ENCODE data around the gene SARS2. TPM values are rescaled to one million over a fixed set of nuclear protein-coding genes. Genes with fewer than 3 reads are reported as not detected.

Gene SARS2
- total RNA-seq, 4 donors from 2014 or later = 9.9 to 13.7 (median 11.9) TPM

DNA sequence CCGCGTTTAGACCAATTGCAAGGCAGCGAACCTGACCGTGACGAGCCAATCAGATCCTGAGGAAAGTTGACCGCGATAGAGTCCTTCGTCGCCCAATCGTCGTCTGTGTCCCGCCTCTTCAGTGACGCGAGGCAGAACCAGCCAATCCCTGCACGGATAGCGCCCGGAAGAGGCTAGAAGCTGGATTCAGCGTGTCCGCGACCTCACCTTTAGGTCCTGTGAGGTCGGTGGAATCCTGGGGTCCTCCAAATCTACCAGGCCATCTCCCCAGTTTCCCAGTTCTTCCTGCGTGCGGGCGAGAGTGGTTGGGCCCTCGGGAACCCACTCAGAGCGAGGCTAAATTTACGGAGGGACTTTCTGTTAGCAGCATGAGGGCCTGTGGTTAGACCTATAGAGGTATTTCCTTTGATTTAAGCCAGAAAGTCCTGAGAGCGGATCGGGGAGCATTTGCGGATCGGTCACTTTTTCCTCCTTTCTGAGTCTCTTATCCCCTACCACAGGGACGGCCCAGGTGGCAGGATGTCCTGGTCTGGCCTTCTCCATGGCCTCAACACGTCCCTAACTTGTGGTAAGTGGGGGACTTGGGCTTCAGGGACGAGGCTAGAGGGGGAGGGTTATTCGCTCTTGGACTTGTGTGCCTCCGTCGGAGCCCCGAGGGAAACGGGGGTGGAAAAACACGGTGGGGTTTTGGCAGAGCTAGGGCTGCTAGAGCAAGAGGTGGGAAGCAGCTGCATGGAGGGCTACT lies 385 bp upstream of the SARS2 start, which contains the start of gene MRPS12:
TSS of gene MRPS12 (plus strand) at position 169 of the 745 bp plus-strand sequence. CDS start at position 520, 351 bp downstream.
- TF ChIP-seq, protein P1, sequence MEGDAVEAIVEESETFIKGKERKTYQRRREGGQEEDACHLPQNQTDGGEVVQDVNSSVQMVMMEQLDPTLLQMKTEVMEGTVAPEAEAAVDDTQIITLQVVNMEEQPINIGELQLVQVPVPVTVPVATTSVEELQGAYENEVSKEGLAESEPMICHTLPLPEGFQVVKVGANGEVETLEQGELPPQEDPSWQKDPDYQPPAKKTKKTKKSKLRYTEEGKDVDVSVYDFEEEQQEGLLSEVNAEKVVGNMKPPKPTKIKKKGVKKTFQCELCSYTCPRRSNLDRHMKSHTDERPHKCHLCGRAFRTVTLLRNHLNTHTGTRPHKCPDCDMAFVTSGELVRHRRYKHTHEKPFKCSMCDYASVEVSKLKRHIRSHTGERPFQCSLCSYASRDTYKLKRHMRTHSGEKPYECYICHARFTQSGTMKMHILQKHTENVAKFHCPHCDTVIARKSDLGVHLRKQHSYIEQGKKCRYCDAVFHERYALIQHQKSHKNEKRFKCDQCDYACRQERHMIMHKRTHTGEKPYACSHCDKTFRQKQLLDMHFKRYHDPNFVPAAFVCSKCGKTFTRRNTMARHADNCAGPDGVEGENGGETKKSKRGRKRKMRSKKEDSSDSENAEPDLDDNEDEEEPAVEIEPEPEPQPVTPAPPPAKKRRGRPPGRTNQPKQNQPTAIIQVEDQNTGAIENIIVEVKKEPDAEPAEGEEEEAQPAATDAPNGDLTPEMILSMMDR (IDR thresholded peaks at IDR 0.05) = no peak
- TF ChIP-seq EP300 (IDR thresholded peaks at IDR 0.05) (no peak), POLR2A (IDR thresholded peaks at IDR 0.05) (peak in 1 of 2 donors; percentile 12), POLR2AphosphoS5 (IDR thresholded peaks at IDR 0.05) (peak; percentile 45)

DNA sequence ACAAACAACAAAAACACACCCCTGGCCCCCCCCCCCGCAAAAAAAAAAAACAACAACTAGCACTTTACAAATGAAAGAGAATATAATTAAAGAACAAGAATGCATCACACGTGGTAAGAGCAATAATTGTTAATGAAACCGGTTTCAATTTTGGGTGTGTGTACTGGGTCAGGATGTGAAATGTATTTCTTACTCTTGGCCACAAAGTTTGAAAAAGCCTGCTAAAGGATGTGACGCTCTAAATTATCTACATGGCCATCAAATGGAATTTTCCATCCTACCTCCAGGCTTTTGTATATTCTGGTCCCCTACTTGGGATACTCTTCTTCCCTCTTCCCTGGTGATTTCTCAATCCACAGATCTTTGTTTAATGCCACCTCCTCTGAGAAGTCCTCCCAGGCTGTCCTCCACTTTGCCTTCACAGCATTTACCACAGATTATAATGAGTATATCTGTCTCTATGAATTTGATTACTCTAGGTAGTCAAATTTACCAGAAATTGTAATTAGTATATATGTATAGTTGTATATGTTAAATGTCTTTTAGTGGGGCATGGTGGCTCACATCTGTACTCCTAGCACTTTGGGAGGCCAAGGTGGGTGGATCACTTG lies 2.1 kb downstream of the SARS2 start:
- Histone ChIP-seq H3K4me3 (no peak overlapping the region), H3K9me3 (no peaks in the 10 kb centered on the region), H3K4me1 (peaks cover 0 to 37% (median 10%) of the 10 kb centered on the region in 3 donors), H3K27ac (no peak overlapping the region), H3K36me3 (peaks cover 0 to 48% of the 10 kb centered on the region in 2 donors), H3K27me3 (no peaks in the 10 kb centered on the region)
- ATAC-seq = no peak
- WGBS, 2 donors (ENCODE audit: low coverage in 1 of 2) = 69 to 80% methylated on average over 3 to 4 of the region's 4 CpGs
- TF ChIP-seq POLR2A (IDR thresholded peaks at IDR 0.05) (no peak), POLR2AphosphoS5 (IDR thresholded peaks at IDR 0.05) (no peak), EP300 (IDR thresholded peaks at IDR 0.05) (no peak)
- TF ChIP-seq, protein P1 (IDR thresholded peaks at IDR 0.05) = no peak

More for the DNA sequence above, 385 bp upstream of the SARS2 start, which contains the start of gene MRPS12:
- peaks cover 0 to 37% (median 10%) of the 10 kb centered on the region in 3 donors for H3K4me1 ChIP-seq
- H3K27ac ChIP-seq = peak within 1 kb of the TSS; percentile 55 to 92 (median 85)
- ATAC-seq = peak; percentile 99
- no peaks in the 10 kb centered on the region for H3K27me3 ChIP-seq
- H3K4me3 ChIP-seq = peak within 1 kb of the TSS; percentile 51 to 71
- H3K9me3 ChIP-seq = no peaks in the 10 kb centered on the region
- 0 to 1% methylated on average over 2 to 11 of the region's 40 CpGs for WGBS, 2 donors (ENCODE audit: low coverage in 1 of 2)
- H3K36me3 ChIP-seq = peaks cover 0 to 38% of the 10 kb centered on the region in 2 donors

DNA sequence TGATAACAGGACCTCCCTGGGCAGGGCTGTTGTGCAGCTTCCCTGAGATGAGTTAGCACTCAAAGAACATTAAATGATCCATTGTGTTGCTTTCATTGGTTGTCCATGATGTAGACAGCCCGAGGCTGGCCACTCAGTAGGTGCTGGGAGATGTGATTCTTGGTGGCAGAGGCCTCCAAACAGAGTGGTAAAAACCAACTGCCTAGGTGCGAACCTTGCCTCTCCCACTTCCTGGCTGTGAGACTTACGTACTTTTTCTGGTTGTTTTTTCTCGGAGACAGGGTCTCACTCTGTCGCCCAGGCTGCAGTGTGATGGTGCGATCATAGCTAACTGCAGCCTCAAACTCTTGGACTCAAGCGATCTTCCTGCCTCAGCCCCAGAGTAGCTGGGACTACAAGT lies 6.2 kb downstream of the SARS2 start:
- TF ChIP-seq, protein P1 (IDR thresholded peaks at IDR 0.05) = no peak
- TF ChIP-seq POLR2AphosphoS5 (IDR thresholded peaks at IDR 0.05) = no peak
- TF ChIP-seq EP300 (IDR thresholded peaks at IDR 0.05) = no peak
- no peak for TF ChIP-seq POLR2A (IDR thresholded peaks at IDR 0.05)
- Histone ChIP-seq H3K27ac (no peak overlapping the region), H3K9me3 (no peaks in the 10 kb centered on the region), H3K4me1 (peaks cover 0 to 5% (median 0%) of the 10 kb centered on the region in 3 donors), H3K36me3 (peaks cover 0 to 52% of the 10 kb centered on the region in 2 donors), H3K27me3 (no peaks in the 10 kb centered on the region), H3K4me3 (no peak overlapping the region)
- 87% methylated on average over 4 of the region's 7 CpGs; no CpG with 5 or more reads in 1 of the 2 donors for WGBS, 2 donors (ENCODE audit: low coverage in 1 of 2)
- ATAC-seq = no peak

DNA sequence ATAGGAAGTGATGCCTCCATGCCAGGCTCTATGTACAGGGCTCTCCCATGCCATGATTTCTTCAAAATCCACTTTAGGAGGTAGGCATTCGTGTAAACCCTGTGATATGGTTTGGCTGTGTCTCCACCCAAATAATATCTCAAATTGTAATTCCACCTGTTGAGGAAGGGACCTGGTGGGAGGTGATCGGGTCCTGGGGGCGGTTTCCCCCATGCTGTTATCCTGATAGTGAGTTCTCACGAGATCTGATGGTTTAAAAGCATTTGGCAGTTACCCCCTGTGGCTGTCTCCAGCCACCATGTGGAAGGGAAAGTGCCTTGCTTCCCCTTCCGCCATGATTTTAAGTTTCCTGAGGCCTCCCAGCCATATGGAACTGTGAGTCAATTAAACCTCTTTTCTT lies 8.1 kb downstream of the SARS2 start:
- Histone ChIP-seq H3K27ac (no peak overlapping the region), H3K4me1 (no peaks in the 10 kb centered on the region), H3K4me3 (no peak overlapping the region), H3K36me3 (peaks cover 0 to 50% of the 10 kb centered on the region in 2 donors), H3K27me3 (no peaks in the 10 kb centered on the region), H3K9me3 (no peaks in the 10 kb centered on the region)
- 79 to 100% methylated on average over 1 to 3 of the region's 5 CpGs for WGBS, 2 donors (ENCODE audit: low coverage in 1 of 2)
- TF ChIP-seq POLR2A (IDR thresholded peaks at IDR 0.05) (no peak), EP300 (IDR thresholded peaks at IDR 0.05) (no peak), POLR2AphosphoS5 (IDR thresholded peaks at IDR 0.05) (no peak)
- TF ChIP-seq, protein P1 (IDR thresholded peaks at IDR 0.05) = no peak
- ATAC-seq = no peak

Measured in gastroesophageal sphincter (tissue), 4 donors.